Measurements from ENCODE around the gene SRRM1. TPM values are rescaled to one million over a fixed set of nuclear protein-coding genes. Genes with fewer than 3 reads are reported as not detected.

SRRM1 gene
- polyA plus RNA-seq, 3 donors, result 55.9 to 106 (median 75.9) TPM

GRCh38 chr1:24691051-24691450, 47.9 kb downstream of the SRRM1 start:
- no peak overlapping the region for H3K4me3 Mint-ChIP-seq
- intact Hi-C loops (cut with micrococcal nuclease), result no loop called here
- H3K9me3 ChIP-seq (replicated peaks in 1 of 2; ENCODE audit: control insufficient read depth in 1 of 2, insufficient read depth in 1 of 2, low read length in 2 of 2), result no peaks in the 10 kb centered on the region
- no peak overlapping the region for H3K4me2 ChIP-seq (replicated peaks; ENCODE audit: extremely low read depth, low read length, poor library complexity, severe bottlenecking)
- no CpG with 5 or more reads among the region's 2 CpGs for WGBS (ENCODE audit: insufficient coverage)
- no peaks in the 10 kb centered on the region for H3K36me3 Mint-ChIP-seq
- no peaks in the 10 kb centered on the region for H4K20me1 ChIP-seq (ENCODE audit: insufficient read depth, low read length)
- H3K27me3 ChIP-seq (ENCODE audit: control insufficient read depth in 2 of 2, insufficient read depth in 2 of 2, low read length in 2 of 2), result no peaks in the 10 kb centered on the region
- TF ChIP-seq CTCF (IDR thresholded peaks at IDR 0.05), result no peak
- H3K9ac ChIP-seq (ENCODE audit: insufficient read depth, low read length, poor library complexity, severe bottlenecking), result no peak overlapping the region
- H3K4me1 ChIP-seq (ENCODE audit: control insufficient read depth in 1 of 2, insufficient read depth in 2 of 2, low read length in 2 of 2), result peaks cover 28 to 34% of the 10 kb centered on the region in 2 donors
- no peaks in the 10 kb centered on the region for H3K79me2 ChIP-seq (ENCODE audit: insufficient read depth, low read length)
- no peak overlapping the region for H3K27ac ChIP-seq (ENCODE audit: low read depth in 1 of 2, low read length in 2 of 2)
- no peaks in the 10 kb centered on the region for H3K9me3 Mint-ChIP-seq
- no peak overlapping the region for H2AFZ ChIP-seq (ENCODE audit: insufficient read depth, low read depth, low read length, poor library complexity, severe bottlenecking)
- peaks cover 0 to 2% (median 2%) of the 10 kb centered on the region in 3 donors for H3K27me3 Mint-ChIP-seq (ENCODE audit: low read depth in 3 of 3)
- H3K4me3 ChIP-seq (replicated peaks in 1 of 3; ENCODE audit: low read depth in 2 of 3, low read length in 3 of 3), result no peak overlapping the region
- no peak overlapping the region for H3K27ac Mint-ChIP-seq
- no peaks in the 10 kb centered on the region for H3K36me3 ChIP-seq (replicated peaks in 1 of 2; ENCODE audit: control insufficient read depth in 1 of 2, insufficient read depth in 2 of 2, low read length in 2 of 2)
- DNase-seq, result no peak
- peaks cover 32% of the 10 kb centered on the region for H3K4me1 Mint-ChIP-seq

DNA sequence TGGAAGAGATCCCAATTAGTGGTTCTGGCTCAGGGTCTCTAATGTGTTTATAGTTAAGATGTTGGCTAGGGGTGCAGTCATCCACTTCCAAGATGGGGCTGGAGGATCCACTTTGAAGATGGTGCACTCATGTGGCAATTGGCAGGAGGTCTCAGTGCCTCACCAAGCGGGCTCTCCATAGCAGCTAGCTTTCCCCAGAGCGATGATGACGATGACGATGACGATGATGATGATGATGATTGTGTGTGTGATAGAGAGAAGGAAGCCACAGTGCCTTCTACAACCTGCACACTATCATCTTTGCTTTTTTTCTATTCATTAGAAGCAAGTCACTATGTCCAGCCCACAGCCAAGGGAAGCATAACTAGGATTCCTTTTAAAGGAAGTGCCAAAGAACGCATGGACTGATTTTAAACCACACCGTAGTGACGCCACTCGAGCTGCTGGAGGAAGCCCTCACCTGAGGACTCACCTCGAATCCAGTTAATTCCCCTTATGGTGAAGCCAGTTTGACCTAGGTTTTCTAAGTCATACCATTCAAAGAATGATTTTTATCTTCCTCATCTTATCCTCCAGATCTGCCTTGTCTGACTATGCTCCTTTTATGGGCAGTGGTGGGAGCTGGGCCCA, 49.4 kb downstream of the SRRM1 start:
- no peak overlapping the region for H2AFZ ChIP-seq (ENCODE audit: insufficient read depth, low read depth, low read length, poor library complexity, severe bottlenecking)
- H3K9ac ChIP-seq (ENCODE audit: insufficient read depth, low read length, poor library complexity, severe bottlenecking), result no peak overlapping the region
- no peak overlapping the region for H3K27ac Mint-ChIP-seq
- H3K9me3 ChIP-seq (replicated peaks in 1 of 2; ENCODE audit: control insufficient read depth in 1 of 2, insufficient read depth in 1 of 2, low read length in 2 of 2), result no peaks in the 10 kb centered on the region
- H3K36me3 ChIP-seq (replicated peaks in 1 of 2; ENCODE audit: control insufficient read depth in 1 of 2, insufficient read depth in 2 of 2, low read length in 2 of 2), result no peaks in the 10 kb centered on the region
- no peak overlapping the region for H3K27ac ChIP-seq (ENCODE audit: low read depth in 1 of 2, low read length in 2 of 2)
- H3K9me3 Mint-ChIP-seq, result peaks cover 0 to 4% (median 3%) of the 10 kb centered on the region in 7 donors
- H3K4me1 Mint-ChIP-seq, result peaks cover 37% of the 10 kb centered on the region
- WGBS (ENCODE audit: insufficient coverage), result 48% methylated on average over 4 of the region's 10 CpGs
- H3K4me2 ChIP-seq (replicated peaks; ENCODE audit: extremely low read depth, low read length, poor library complexity, severe bottlenecking), result no peak overlapping the region
- H3K27me3 Mint-ChIP-seq (ENCODE audit: low read depth in 3 of 3), result peaks cover 0 to 2% (median 2%) of the 10 kb centered on the region in 3 donors
- no peak overlapping the region for H3K4me3 Mint-ChIP-seq
- intact Hi-C loops (cut with micrococcal nuclease), result no loop called here
- no peak for TF ChIP-seq CTCF (IDR thresholded peaks at IDR 0.05)
- H4K20me1 ChIP-seq (ENCODE audit: insufficient read depth, low read length), result no peaks in the 10 kb centered on the region
- no peak overlapping the region for H3K4me3 ChIP-seq (replicated peaks in 1 of 3; ENCODE audit: low read depth in 2 of 3, low read length in 3 of 3)
- H3K4me1 ChIP-seq (ENCODE audit: control insufficient read depth in 1 of 2, insufficient read depth in 2 of 2, low read length in 2 of 2), result peaks cover 33 to 39% of the 10 kb centered on the region in 2 donors
- H3K36me3 Mint-ChIP-seq, result peaks cover 0 to 1% of the 10 kb centered on the region in 2 donors
- H3K79me2 ChIP-seq (ENCODE audit: insufficient read depth, low read length), result no peaks in the 10 kb centered on the region
- no peaks in the 10 kb centered on the region for H3K27me3 ChIP-seq (ENCODE audit: control insufficient read depth in 2 of 2, insufficient read depth in 2 of 2, low read length in 2 of 2)
- DNase-seq, result no peak
